ENCODE measurements around the gene SMARCAL1. TPM values are rescaled to one million over a fixed set of nuclear protein-coding genes. Genes with fewer than 3 reads are reported as not detected.

The SMARCAL1 gene
- total RNA-seq, 5 donors from 2014 or later (not counting 1 experiment from before 2014, with no cell fraction given) = 17.2 to 30.5 (median 25.4) TPM

Other genes starting within 250 kb of the SMARCAL1 start
- not detected for gene MARCHF4, start 40.0 kb upstream of the SMARCAL1 start, total RNA-seq
- 1,000 to 10,000 TPM; 3,102 to 3,715 (median 3,468) TPM for gene RPL37A, start 86.4 kb downstream of the SMARCAL1 start, total RNA-seq
- gene IGFBP2, start 220.9 kb downstream of the SMARCAL1 start, total RNA-seq = 1 to 10 TPM in 2 of 5 donors, under 1 TPM in 1, not detected in 2; 0.46 to 2.1 (median 1.8) TPM